HCT116 (cell line): Measurements from ENCODE around the gene CAMTA2. TPM values are rescaled to one million over a fixed set of nuclear protein-coding genes. Genes with fewer than 3 reads are reported as not detected.

Experiments
- ATAC-seq: fragments of 200-7000 bp; cut with Tn5 transposase; 2 replicates; pipeline ENCODE4 v1.9.1; 2020; ENCODE audit warnings: mild to moderate bottlenecking, moderate library complexity
- BruUV-seq: library from RNA; stranded (reverse); fragments of 400-500 nt; replicated peaks from 2 replicates; lab custom pipeline; 2021; lab: Mats Ljungman, UMichigan
- CTCF ChIA-PET: fragments of 300-600 bp; sonication (Branson Sonifier 250); formaldehyde crosslinking; loops from one replicate; lab custom pipeline; 2021; ENCODE audit warnings: antibody characterized with exemption; lab: Charles Lee
- POLR2A ChIA-PET: fragments of 300-600, 350-600 bp; sonication (Branson Sonifier 250); formaldehyde crosslinking; loops from one replicate; lab custom pipeline; 2021; ENCODE audit warnings: antibody characterized with exemption; lab: Charles Lee
- RAD21 ChIA-PET, 2 experiments: fragments of 300-600 bp; sonication (Branson Sonifier 250); formaldehyde crosslinking; loops; one replicate each; lab custom pipeline; 2023; ENCODE audit warnings: low total read pairs in 2 of 2; ENCODE audit not compliant: uncharacterized antibody in 2 of 2, unreplicated experiment in 2 of 2, low non-redundant PET in 1 of 2; lab: Charles Lee
- DNase-seq: peaks from one replicate; pipeline ENCODE4 v3.0.0-alpha.2; 2010; ENCODE audit warnings: low read depth, low spot score
- H2AFZ ChIP-seq: fragments of 200-600 bp; shearing (Covaris generic), sonication (generic); 2 replicates; pipeline ENCODE4 v1.6.1; 2017; ENCODE audit warnings: low read depth, mixed run types, mixed read lengths, antibody characterized with exemption, low read length; ENCODE audit not compliant: poor library complexity, severe bottlenecking
- H3K27ac ChIP-seq: 2 replicates; pipeline ENCODE4 v1.5.1; 2012; ENCODE audit warnings: low read depth, low read length
- H3K27me3 ChIP-seq: fragments of 200-600 bp; sonication (generic); 2 replicates; pipeline ENCODE4 v1.6.1; 2016; ENCODE audit warnings: mixed run types, low read length, mixed read lengths; ENCODE audit not compliant: insufficient read depth
- H3K36me3 ChIP-seq, 2 experiments: fragments of 200-500 bp in 1 of 2; fragments of 200-600 bp in 1 of 2; sonication (Bioruptor generic) in 1 of 2; sonication (generic) in 1 of 2; 2 replicates each; pipeline versions ENCODE4 v1.5.1 to v1.6.1; 2014 to 2016; ENCODE audit warnings: low read length in 2 of 2, inconsistent platforms in 1 of 2, mixed read lengths in 1 of 2, mixed run types in 1 of 2; ENCODE audit not compliant: insufficient read depth in 2 of 2, control insufficient read depth in 1 of 2
- H3K4me1 ChIP-seq, 2 experiments: fragments of 200-600 bp in 1 of 2; sonication (generic) in 1 of 2; 2 replicates each; pipeline versions ENCODE4 v1.5.1 to v1.6.1; 2012 to 2017; ENCODE audit warnings: low read length in 2 of 2, inconsistent platforms in 1 of 2, mild to moderate bottlenecking in 1 of 2, mixed read lengths in 1 of 2, mixed run types in 1 of 2, moderate library complexity in 1 of 2; ENCODE audit not compliant: insufficient read depth in 2 of 2, control insufficient read depth in 1 of 2
- H3K4me2 ChIP-seq: fragments of 200-600 bp; sonication (generic); 2 replicates; pipeline ENCODE4 v1.6.1; 2017; ENCODE audit warnings: mixed run types, low read length, mixed read lengths
- H3K4me3 ChIP-seq, 2 experiments: fragments of 200-600 bp in 1 of 2; sonication (generic) in 1 of 2; replicated peaks in 1 of 2; 2 replicates each; pipeline ENCODE4 v1.5.1; 2011 to 2016; ENCODE audit warnings: low read length in 2 of 2, control low read depth in 1 of 2, low read depth in 1 of 2, mild to moderate bottlenecking in 1 of 2, mixed read lengths in 1 of 2, mixed run types in 1 of 2
- H3K79me2 ChIP-seq: fragments of 200-600 bp; sonication (generic); 2 replicates; pipeline ENCODE4 v1.6.1; 2017; ENCODE audit warnings: mild to moderate bottlenecking, mixed run types, low read length, moderate library complexity, mixed read lengths; ENCODE audit not compliant: insufficient read depth
- H3K9ac ChIP-seq: fragments of 200-600 bp; sonication (generic); 2 replicates; pipeline ENCODE4 v1.6.1; 2016; ENCODE audit warnings: low read length, mixed read lengths
- H3K9me2 ChIP-seq: fragments of 200-600 bp; sonication (generic), shearing (Covaris generic); 2 replicates; pipeline ENCODE4 v1.6.1; 2017; ENCODE audit warnings: mixed run types, mild to moderate bottlenecking, moderate library complexity; ENCODE audit not compliant: insufficient read depth
- H3K9me3 ChIP-seq, 2 experiments: fragments of 200-500 bp in 1 of 2; fragments of 200-600 bp in 1 of 2; sonication (Bioruptor generic) in 1 of 2; sonication (generic) in 1 of 2; 2 replicates each; pipeline ENCODE4 v1.6.1; 2014 to 2017; ENCODE audit warnings: low read length in 2 of 2, mixed read lengths in 2 of 2, inconsistent platforms in 1 of 2, low read depth in 1 of 2, mild to moderate bottlenecking in 1 of 2, mixed run types in 1 of 2, moderate library complexity in 1 of 2; ENCODE audit not compliant: control insufficient read depth in 1 of 2, insufficient read depth in 1 of 2
- H4K20me1 ChIP-seq: fragments of 200-600 bp; sonication (generic), shearing (Covaris generic); 2 replicates; pipeline ENCODE4 v1.6.1; 2017; ENCODE audit warnings: mixed run types, mild to moderate bottlenecking, moderate library complexity; ENCODE audit not compliant: insufficient read depth
- ATF3 ChIP-seq: IDR thresholded peaks from 2 replicates; pipeline ENCODE4 v1.6.1; 2012
- CBX3 ChIP-seq: IDR thresholded peaks from 2 replicates; pipeline ENCODE4 v1.6.1; 2012; ENCODE audit warnings: low read depth
- CEBPB ChIP-seq: IDR thresholded peaks from 2 replicates; pipeline ENCODE4 v1.6.1; 2012; ENCODE audit warnings: low read depth
- EGR1 ChIP-seq: IDR thresholded peaks from 2 replicates; pipeline ENCODE4 v1.6.1; 2012; ENCODE audit warnings: low read depth
- ELF1 ChIP-seq: IDR thresholded peaks from 2 replicates; pipeline ENCODE4 v1.6.1; 2012; ENCODE audit warnings: low read depth, borderline replicate concordance
- EZH2 ChIP-seq: fragments of 200-600 bp; sonication (generic); IDR thresholded peaks from 2 replicates; pipeline ENCODE4 v1.6.1; 2017; ENCODE audit warnings: antibody characterized with exemption, mixed run types
- EZH2phosphoT487 ChIP-seq: fragments of 200-600 bp; IDR thresholded peaks from 2 replicates; pipeline ENCODE4 v1.6.1; 2018; ENCODE audit warnings: antibody characterized with exemption, borderline replicate concordance
- FOSL1 ChIP-seq: IDR thresholded peaks from 2 replicates; pipeline ENCODE4 v1.6.1; 2012; ENCODE audit warnings: low read depth
- JUND ChIP-seq: IDR thresholded peaks from 2 replicates; pipeline ENCODE4 v1.6.1; 2012
- MAX ChIP-seq: IDR thresholded peaks from 2 replicates; pipeline ENCODE4 v1.6.1; 2012
- POLR2AphosphoS5 ChIP-seq: IDR thresholded peaks from 2 replicates; pipeline ENCODE4 v1.6.1; 2011; ENCODE audit warnings: mild to moderate bottlenecking, low read depth, low read length, moderate library complexity
- RAD21 ChIP-seq: IDR thresholded peaks from 2 replicates; pipeline ENCODE4 v1.6.1; 2012; ENCODE audit warnings: low read depth, mild to moderate bottlenecking
- SIN3A ChIP-seq: IDR thresholded peaks from 2 replicates; pipeline ENCODE4 v1.6.1; 2012; ENCODE audit warnings: low read depth
- SP1 ChIP-seq: IDR thresholded peaks from 2 replicates; pipeline ENCODE4 v1.6.1; 2012; ENCODE audit warnings: low read depth
- SRF ChIP-seq: IDR thresholded peaks from 2 replicates; pipeline ENCODE4 v1.6.1; 2012; ENCODE audit warnings: low read depth
- TCF7L2 ChIP-seq: IDR thresholded peaks from 2 replicates; pipeline ENCODE4 v1.7.0; 2011; ENCODE audit warnings: borderline replicate concordance, inconsistent platforms; ENCODE audit not compliant: insufficient read depth, insufficient read length; ENCODE audit errors: extremely low read depth
- YY1 ChIP-seq: IDR thresholded peaks from 2 replicates; pipeline ENCODE4 v1.6.1; 2011; ENCODE audit warnings: low read length, low read depth, moderate library complexity, mild to moderate bottlenecking; ENCODE audit not compliant: insufficient replicate concordance; ENCODE audit errors: extremely low read depth
- ZFX ChIP-seq: fragments of 450-650 bp; IDR thresholded peaks from 2 replicates; pipeline ENCODE4 v1.6.1; 2017
- ZNF274 ChIP-seq: fragments of 200-500 bp; sonication (Bioruptor generic); IDR thresholded peaks from 2 replicates; pipeline ENCODE4 v1.6.1; 2014; ENCODE audit warnings: mild to moderate bottlenecking, low read depth, low read length, inconsistent platforms
- intact Hi-C: fragments of 100-400 bp; cut with micrococcal nuclease; formaldehyde crosslinking; loops from 2 replicates; pipeline ENCODE4 v1.10.0; 2022
- total RNA-seq: library from RNA; stranded (reverse); gene quantifications from one replicate; pipeline ENCODE4 v1.2.1, GENCODE V29; 2021; ENCODE audit not compliant: unreplicated experiment
- TF ChIP-seq, protein P1 (sequence below): IDR thresholded peaks from 2 replicates; pipeline ENCODE4 v1.6.1; 2011; ENCODE audit warnings: mild to moderate bottlenecking, low read length, moderate library complexity; ENCODE audit not compliant: insufficient replicate concordance; ENCODE audit errors: extremely low read depth

CAMTA2 gene
- total RNA-seq, 1 experiment from 2014 or later, result 37.8 TPM

- ATAC-seq (no peak), DNase-seq (no peak)
- ChIA-PET CTCF (no interaction called here), RAD21 (no interaction called here), POLR2A (no interaction called here)
- H3K9ac ChIP-seq, result no peak overlapping the region
- no peaks in the 10 kb centered on the region for H3K9me2 ChIP-seq
- intact Hi-C loops, result no loop called here
- no peak for TF ChIP-seq CBX3
- H3K9me3 ChIP-seq, result no peaks in the 10 kb centered on the region
- no peaks in the 10 kb centered on the region for H4K20me1 ChIP-seq
- no peak overlapping the region for H3K4me2 ChIP-seq
- H2AFZ ChIP-seq, result no peak overlapping the region
- no TSS peak for BruUV-seq
- no peaks in the 10 kb centered on the region for H3K27me3 ChIP-seq
- H3K4me1 ChIP-seq, result peaks cover 7 to 19% of the 10 kb centered on the region in 2 experiments; a peak in 3 of 4 replicates
- no peak overlapping the region for H3K27ac ChIP-seq
- peaks cover 1 to 2% of the 10 kb centered on the region in 2 experiments; a peak in 2 of 4 replicates for H3K36me3 ChIP-seq
- H3K79me2 ChIP-seq, result no peaks in the 10 kb centered on the region
- H3K4me3 ChIP-seq, result no peak overlapping the region
Measured at GRCh38 chr17:5027299-5027698, 39.8 kb upstream of the CAMTA2 start.

DNA sequence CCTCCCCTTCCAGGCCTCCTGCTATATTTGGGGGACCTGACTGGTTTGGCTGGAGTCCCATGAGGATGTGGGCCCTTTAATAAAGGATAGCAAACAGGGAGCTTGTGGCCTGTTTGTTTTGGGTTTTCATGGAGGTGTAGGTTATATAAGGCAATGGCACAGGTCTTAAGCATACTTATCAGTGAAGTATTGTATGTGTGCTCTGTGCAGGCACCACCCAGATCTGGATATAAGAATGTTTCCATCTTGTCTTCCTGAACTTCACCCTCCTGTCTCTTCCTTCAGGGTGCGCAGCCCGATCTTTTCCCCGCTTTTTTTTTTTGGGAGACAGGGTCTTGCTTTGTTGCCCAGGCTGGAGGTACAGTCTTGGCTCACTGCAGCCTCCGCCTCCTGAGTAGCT, 37.1 kb upstream of the CAMTA2 start:
- H3K36me3 ChIP-seq, result peaks cover 10 to 21% of the 10 kb centered on the region in 2 experiments
- RAD21 ChIA-PET, result no interaction called here
- H3K4me1 ChIP-seq, result peaks cover 4 to 7% of the 10 kb centered on the region in 2 experiments; a peak in 1 of 4 replicates

More for the DNA sequence above, 37.1 kb upstream of the CAMTA2 start:
- intact Hi-C loops, result no loop called here
- Histone ChIP-seq H2AFZ (no peak overlapping the region), H3K4me2 (no peak overlapping the region), H3K79me2 (no peaks in the 10 kb centered on the region), H4K20me1 (no peaks in the 10 kb centered on the region), H3K9me3 (no peaks in the 10 kb centered on the region), H3K27ac (no peak overlapping the region), H3K27me3 (no peaks in the 10 kb centered on the region), H3K9ac (no peak overlapping the region), H3K4me3 (no peak overlapping the region), H3K9me2 (no peaks in the 10 kb centered on the region)
- ChIA-PET POLR2A (no interaction called here), CTCF (no interaction called here)
- BruUV-seq, result no TSS peak
- no peak for DNase-seq
- no peak for TF ChIP-seq YY1
- no peak for TF ChIP-seq CEBPB
- TF ChIP-seq SRF, result no peak
- TF ChIP-seq, protein P1, sequence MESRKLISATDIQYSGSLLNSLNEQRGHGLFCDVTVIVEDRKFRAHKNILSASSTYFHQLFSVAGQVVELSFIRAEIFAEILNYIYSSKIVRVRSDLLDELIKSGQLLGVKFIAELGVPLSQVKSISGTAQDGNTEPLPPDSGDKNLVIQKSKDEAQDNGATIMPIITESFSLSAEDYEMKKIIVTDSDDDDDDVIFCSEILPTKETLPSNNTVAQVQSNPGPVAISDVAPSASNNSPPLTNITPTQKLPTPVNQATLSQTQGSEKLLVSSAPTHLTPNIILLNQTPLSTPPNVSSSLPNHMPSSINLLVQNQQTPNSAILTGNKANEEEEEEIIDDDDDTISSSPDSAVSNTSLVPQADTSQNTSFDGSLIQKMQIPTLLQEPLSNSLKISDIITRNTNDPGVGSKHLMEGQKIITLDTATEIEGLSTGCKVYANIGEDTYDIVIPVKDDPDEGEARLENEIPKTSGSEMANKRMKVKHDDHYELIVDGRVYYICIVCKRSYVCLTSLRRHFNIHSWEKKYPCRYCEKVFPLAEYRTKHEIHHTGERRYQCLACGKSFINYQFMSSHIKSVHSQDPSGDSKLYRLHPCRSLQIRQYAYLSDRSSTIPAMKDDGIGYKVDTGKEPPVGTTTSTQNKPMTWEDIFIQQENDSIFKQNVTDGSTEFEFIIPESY, result no peak
- no peak for TF ChIP-seq POLR2AphosphoS5
- no peak for TF ChIP-seq SIN3A
- TF ChIP-seq CBX3, result no peak
- TF ChIP-seq FOSL1, result no peak
- TF ChIP-seq ZNF274, result no peak
- no peak for TF ChIP-seq EGR1
- no peak for TF ChIP-seq TCF7L2
- no peak for TF ChIP-seq EZH2phosphoT487
- TF ChIP-seq EZH2, result no peak
- no peak for TF ChIP-seq SP1
- TF ChIP-seq RAD21, result no peak
- TF ChIP-seq ELF1, result no peak
- TF ChIP-seq ATF3, result no peak
- TF ChIP-seq ZFX, result no peak
- TF ChIP-seq JUND, result no peak
- TF ChIP-seq MAX, result no peak
- no peak for ATAC-seq
